LNCAP (cell line): ENCODE measurements around the gene LRRC45.

Source experiments
- TF ChIP-seq, protein P1 (sequence below): fragments of 450-650 bp; IDR thresholded peaks from 2 replicates; pipeline ENCODE4 v1.5.1; 2017; ENCODE audit warnings: mild to moderate bottlenecking

LRRC45 gene

GRCh38 chr17:81983011-81983638, 40.0 kb upstream of the LRRC45 start:
- TF ChIP-seq, protein P1, sequence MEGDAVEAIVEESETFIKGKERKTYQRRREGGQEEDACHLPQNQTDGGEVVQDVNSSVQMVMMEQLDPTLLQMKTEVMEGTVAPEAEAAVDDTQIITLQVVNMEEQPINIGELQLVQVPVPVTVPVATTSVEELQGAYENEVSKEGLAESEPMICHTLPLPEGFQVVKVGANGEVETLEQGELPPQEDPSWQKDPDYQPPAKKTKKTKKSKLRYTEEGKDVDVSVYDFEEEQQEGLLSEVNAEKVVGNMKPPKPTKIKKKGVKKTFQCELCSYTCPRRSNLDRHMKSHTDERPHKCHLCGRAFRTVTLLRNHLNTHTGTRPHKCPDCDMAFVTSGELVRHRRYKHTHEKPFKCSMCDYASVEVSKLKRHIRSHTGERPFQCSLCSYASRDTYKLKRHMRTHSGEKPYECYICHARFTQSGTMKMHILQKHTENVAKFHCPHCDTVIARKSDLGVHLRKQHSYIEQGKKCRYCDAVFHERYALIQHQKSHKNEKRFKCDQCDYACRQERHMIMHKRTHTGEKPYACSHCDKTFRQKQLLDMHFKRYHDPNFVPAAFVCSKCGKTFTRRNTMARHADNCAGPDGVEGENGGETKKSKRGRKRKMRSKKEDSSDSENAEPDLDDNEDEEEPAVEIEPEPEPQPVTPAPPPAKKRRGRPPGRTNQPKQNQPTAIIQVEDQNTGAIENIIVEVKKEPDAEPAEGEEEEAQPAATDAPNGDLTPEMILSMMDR = no peak

GRCh38 chr17:81983639-81984373, 39.3 kb upstream of the LRRC45 start:
- TF ChIP-seq, protein P1 = no peak

- TF ChIP-seq, protein P1 = no peak
Measured at GRCh38 chr17:81984773-81985410, 38.2 kb upstream of the LRRC45 start.

GRCh38 chr17:81986606-81987005, 36.5 kb upstream of the LRRC45 start:
- TF ChIP-seq, protein P1 = no peak

DNA sequence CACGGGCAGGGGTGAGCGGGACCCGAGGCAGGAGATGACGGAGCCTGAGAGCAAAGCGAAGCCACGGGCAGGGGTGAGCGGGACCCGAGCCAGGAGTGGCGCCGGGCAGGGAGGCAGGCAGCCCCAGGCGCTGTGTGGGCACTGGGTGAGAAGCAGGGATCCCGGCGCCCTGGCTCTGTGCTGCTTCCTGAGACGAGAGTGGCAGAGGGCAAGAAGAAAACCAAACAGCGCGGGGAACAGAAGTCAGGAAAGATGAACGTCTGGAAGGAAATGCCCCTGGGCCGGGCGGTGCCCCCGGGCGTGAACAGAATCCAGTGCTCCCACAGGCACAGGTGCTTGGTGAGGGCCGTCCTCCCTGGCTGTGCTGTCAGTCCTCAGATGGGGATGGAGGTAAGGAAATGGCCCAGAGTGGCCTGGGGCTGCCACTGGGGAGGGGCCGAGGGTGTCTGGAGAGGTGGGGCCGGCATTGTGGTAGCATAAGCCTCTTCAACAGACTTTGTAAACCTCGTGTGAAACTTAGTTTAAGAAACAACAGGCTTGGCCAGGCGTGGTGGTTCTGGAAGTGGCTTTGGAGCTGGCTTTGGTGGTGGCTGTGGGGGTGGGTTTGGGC, 35.8 kb upstream of the LRRC45 start:
- TF ChIP-seq, protein P1 = no peak

GRCh38 chr17:81990836-81991683, 32.0 kb upstream of the LRRC45 start:
- TF ChIP-seq, protein P1 = no peak
